ENCODE measurements around the gene NPAS3. TPM values are rescaled to one million over a fixed set of nuclear protein-coding genes. Genes with fewer than 3 reads are reported as not detected.

NPAS3 gene
- total and polyA plus RNA-seq, 4 donors: 0.07 to 0.09 (median 0.08) TPM; not detected in 1

DNA sequence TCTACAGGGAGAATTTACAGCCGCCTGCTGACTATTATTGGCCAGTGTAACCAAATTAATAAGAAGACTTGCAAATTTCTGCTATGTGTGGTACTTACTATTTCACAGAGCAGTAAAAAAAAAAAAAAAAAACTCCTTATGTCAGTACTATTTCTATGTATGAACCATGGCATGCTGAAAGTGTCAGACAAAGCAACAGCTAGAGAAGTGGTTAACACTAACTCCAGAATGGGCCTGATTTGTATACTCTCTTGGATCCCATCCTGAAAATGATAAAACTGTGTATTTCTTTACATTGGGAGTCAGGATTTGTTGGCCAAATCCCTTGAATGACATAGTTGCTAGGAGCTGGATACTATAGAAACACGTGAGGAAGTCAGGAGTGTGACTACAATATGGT lies 595.4 kb downstream of the NPAS3 start:
- Histone ChIP-seq H3K4me1 (ENCODE audit: control insufficient read depth in 4 of 4, insufficient read depth in 4 of 4, low read length in 3 of 4) (no peaks in the 10 kb centered on the region), H3K4me3 (ENCODE audit: low read depth in 1 of 3, low read length in 3 of 3) (no peak overlapping the region), H3K9me3 (ENCODE audit: control insufficient read depth in 4 of 4, low read length in 3 of 4) (no peaks in the 10 kb centered on the region), H3K9ac (ENCODE audit: low read depth in 1 of 2, low read length in 2 of 2) (no peak overlapping the region), H3K27ac (ENCODE audit: low read depth in 1 of 2, low read length in 2 of 2) (no peak overlapping the region), H3K36me3 (ENCODE audit: control insufficient read depth in 4 of 4, insufficient read depth in 3 of 4, low read depth in 1 of 4, low read length in 3 of 4) (no peaks in the 10 kb centered on the region), H3K27me3 (ENCODE audit: control insufficient read depth in 4 of 4, insufficient read depth in 4 of 4, low read length in 3 of 4) (no peaks in the 10 kb centered on the region)
- DNase-seq (ENCODE audit: low spot score): no peak
- 64% methylated on average over 2 of the region's 2 CpGs for WGBS
- TF ChIP-seq TAF1 (conservative IDR thresholded peaks at IDR 0.05) (no peak), CTCF (IDR thresholded peaks at IDR 0.05; ENCODE audit: low read depth, low read length, missing input control) (no peak)

DNA sequence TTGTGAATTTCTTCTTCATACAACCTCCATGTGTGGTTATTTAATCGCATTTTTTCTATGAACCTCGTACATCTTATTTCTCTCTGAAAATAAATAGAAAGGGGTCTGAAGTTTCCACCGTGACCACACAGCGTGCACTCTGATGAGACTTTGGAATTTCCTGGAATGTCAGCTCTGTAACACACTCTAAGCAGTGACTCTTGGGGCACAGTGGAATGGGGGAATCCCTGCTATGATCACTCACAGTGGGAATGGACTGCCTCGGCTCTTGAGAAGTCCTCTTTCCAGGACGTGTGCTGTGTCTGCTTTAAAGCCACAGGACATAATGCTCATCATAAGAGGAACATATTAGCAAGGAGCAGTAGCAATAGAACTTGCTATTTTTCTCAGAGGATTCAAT lies 596.0 kb downstream of the NPAS3 start:
- WGBS: 59% methylated on average over 6 of the region's 6 CpGs
- Histone ChIP-seq H3K4me3 (ENCODE audit: low read depth in 1 of 3, low read length in 3 of 3) (no peak overlapping the region), H3K27me3 (ENCODE audit: control insufficient read depth in 4 of 4, insufficient read depth in 4 of 4, low read length in 3 of 4) (no peaks in the 10 kb centered on the region), H3K36me3 (ENCODE audit: control insufficient read depth in 4 of 4, insufficient read depth in 3 of 4, low read depth in 1 of 4, low read length in 3 of 4) (no peaks in the 10 kb centered on the region), H3K27ac (ENCODE audit: low read depth in 1 of 2, low read length in 2 of 2) (no peak overlapping the region), H3K9me3 (ENCODE audit: control insufficient read depth in 4 of 4, low read length in 3 of 4) (no peaks in the 10 kb centered on the region), H3K4me1 (ENCODE audit: control insufficient read depth in 4 of 4, insufficient read depth in 4 of 4, low read length in 3 of 4) (no peaks in the 10 kb centered on the region), H3K9ac (ENCODE audit: low read depth in 1 of 2, low read length in 2 of 2) (no peak overlapping the region)
- TF ChIP-seq ZBTB33 (IDR thresholded peaks at IDR 0.05): no peak
- no peak for DNase-seq (ENCODE audit: low spot score)

DNA sequence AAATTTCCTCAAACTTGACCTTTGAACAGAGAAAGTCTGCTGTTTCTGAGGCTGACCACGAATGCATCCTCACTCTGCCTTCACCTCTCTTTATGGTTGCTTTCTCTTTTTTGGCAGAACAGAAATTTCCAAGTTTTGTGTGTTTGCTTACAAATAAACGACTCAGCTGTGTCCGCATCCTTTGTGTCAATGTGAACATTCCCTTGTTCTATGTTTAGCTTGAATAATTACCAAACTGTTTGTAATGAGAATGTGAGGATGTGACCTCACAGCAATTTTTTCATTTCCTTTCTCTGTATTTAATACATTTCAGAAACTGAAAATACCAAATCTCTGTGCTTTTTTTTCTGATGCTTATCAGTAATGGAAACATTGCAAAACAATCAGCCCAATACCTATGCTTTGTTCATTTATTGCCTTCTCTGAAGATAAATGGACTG lies 601.3 kb downstream of the NPAS3 start:
- Histone ChIP-seq H3K4me3 (ENCODE audit: low read depth in 1 of 3, low read length in 3 of 3) (no peak overlapping the region), H3K9ac (ENCODE audit: low read depth in 1 of 2, low read length in 2 of 2) (no peak overlapping the region), H3K4me1 (ENCODE audit: control insufficient read depth in 4 of 4, insufficient read depth in 4 of 4, low read length in 3 of 4) (no peaks in the 10 kb centered on the region), H3K27ac (ENCODE audit: low read depth in 1 of 2, low read length in 2 of 2) (no peak overlapping the region), H3K9me3 (ENCODE audit: control insufficient read depth in 4 of 4, low read length in 3 of 4) (no peaks in the 10 kb centered on the region), H3K27me3 (ENCODE audit: control insufficient read depth in 4 of 4, insufficient read depth in 4 of 4, low read length in 3 of 4) (no peaks in the 10 kb centered on the region), H3K36me3 (ENCODE audit: control insufficient read depth in 4 of 4, insufficient read depth in 3 of 4, low read depth in 1 of 4, low read length in 3 of 4) (no peaks in the 10 kb centered on the region)
- no peak for DNase-seq (ENCODE audit: low spot score)
- WGBS: 40% methylated on average over 3 of the region's 3 CpGs
- TF ChIP-seq, protein P1, sequence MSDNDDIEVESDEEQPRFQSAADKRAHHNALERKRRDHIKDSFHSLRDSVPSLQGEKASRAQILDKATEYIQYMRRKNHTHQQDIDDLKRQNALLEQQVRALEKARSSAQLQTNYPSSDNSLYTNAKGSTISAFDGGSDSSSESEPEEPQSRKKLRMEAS (IDR thresholded peaks at IDR 0.05): no peak
- TF ChIP-seq SP1 (IDR thresholded peaks at IDR 0.05): no peak
- TF ChIP-seq GABPA (IDR thresholded peaks at IDR 0.05 in 1 of 2, conservative IDR thresholded peaks at IDR 0.05 in 1 of 2): no peak
- TF ChIP-seq RAD21 (IDR thresholded peaks at IDR 0.05): no peak
- TF ChIP-seq ATF3 (IDR thresholded peaks at IDR 0.05): no peak
- no peak for TF ChIP-seq EGR1 (IDR thresholded peaks at IDR 0.05; ENCODE audit: low read depth in 2 of 2)
- TF ChIP-seq HNF4G (IDR thresholded peaks at IDR 0.05): no peak
- no peak for TF ChIP-seq JUND (IDR thresholded peaks at IDR 0.05)
- no peak for TF ChIP-seq RXRA (IDR thresholded peaks at IDR 0.05)
- no peak for TF ChIP-seq TAF1 (conservative IDR thresholded peaks at IDR 0.05)
- no peak for TF ChIP-seq ZBTB33 (IDR thresholded peaks at IDR 0.05)
- no peak for TF ChIP-seq CTCF (IDR thresholded peaks at IDR 0.05; ENCODE audit: low read depth, low read length, missing input control)
- no peak for TF ChIP-seq FOXA1 (IDR thresholded peaks at IDR 0.05)
- TF ChIP-seq, protein P2, sequence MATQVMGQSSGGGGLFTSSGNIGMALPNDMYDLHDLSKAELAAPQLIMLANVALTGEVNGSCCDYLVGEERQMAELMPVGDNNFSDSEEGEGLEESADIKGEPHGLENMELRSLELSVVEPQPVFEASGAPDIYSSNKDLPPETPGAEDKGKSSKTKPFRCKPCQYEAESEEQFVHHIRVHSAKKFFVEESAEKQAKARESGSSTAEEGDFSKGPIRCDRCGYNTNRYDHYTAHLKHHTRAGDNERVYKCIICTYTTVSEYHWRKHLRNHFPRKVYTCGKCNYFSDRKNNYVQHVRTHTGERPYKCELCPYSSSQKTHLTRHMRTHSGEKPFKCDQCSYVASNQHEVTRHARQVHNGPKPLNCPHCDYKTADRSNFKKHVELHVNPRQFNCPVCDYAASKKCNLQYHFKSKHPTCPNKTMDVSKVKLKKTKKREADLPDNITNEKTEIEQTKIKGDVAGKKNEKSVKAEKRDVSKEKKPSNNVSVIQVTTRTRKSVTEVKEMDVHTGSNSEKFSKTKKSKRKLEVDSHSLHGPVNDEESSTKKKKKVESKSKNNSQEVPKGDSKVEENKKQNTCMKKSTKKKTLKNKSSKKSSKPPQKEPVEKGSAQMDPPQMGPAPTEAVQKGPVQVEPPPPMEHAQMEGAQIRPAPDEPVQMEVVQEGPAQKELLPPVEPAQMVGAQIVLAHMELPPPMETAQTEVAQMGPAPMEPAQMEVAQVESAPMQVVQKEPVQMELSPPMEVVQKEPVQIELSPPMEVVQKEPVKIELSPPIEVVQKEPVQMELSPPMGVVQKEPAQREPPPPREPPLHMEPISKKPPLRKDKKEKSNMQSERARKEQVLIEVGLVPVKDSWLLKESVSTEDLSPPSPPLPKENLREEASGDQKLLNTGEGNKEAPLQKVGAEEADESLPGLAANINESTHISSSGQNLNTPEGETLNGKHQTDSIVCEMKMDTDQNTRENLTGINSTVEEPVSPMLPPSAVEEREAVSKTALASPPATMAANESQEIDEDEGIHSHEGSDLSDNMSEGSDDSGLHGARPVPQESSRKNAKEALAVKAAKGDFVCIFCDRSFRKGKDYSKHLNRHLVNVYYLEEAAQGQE (IDR thresholded peaks at IDR 0.05): no peak
- no peak for TF ChIP-seq NR2F2 (IDR thresholded peaks at IDR 0.05)
- no peak for TF ChIP-seq YY1 (IDR thresholded peaks at IDR 0.05)

All from liver (tissue), 9 donors.